Measurements from ENCODE around the gene TTC3. TPM values are rescaled to one million over a fixed set of nuclear protein-coding genes. Genes with fewer than 3 reads are reported as not detected.
A peak's percentile ranks its signal among the peaks of the same experiment; 100 is the strongest.

Gene TTC3
- total RNA-seq, 1 donor from 2014 or later = 223 TPM

- H3K4me2 ChIP-seq (ENCODE audit: low read length) = no peak overlapping the region
- H3K27ac ChIP-seq (ENCODE audit: low read depth, low read length) = no peak overlapping the region
- Mint-ChIP-seq H3K27ac (ENCODE audit: unreplicated experiment) (no peak overlapping the region), H3K27me3 (ENCODE audit: low read depth, unreplicated experiment) (no peaks in the 10 kb centered on the region), H3K36me3 (ENCODE audit: low read depth, unreplicated experiment) (peaks cover 7% of the 10 kb centered on the region), H3K4me1 (ENCODE audit: low read depth, unreplicated experiment) (peaks cover 12% of the 10 kb centered on the region), H3K4me3 (ENCODE audit: unreplicated experiment) (no peak overlapping the region), H3K9me3 (ENCODE audit: unreplicated experiment) (no peaks in the 10 kb centered on the region)
- no peak overlapping the region for H3K4me3 ChIP-seq (ENCODE audit: insufficient read depth, low read depth, low read length)
- H4K20me1 ChIP-seq (ENCODE audit: insufficient read depth, low read length) = peaks cover 94% of the 10 kb centered on the region
- DNase-seq (ENCODE audit: low read depth) (no peak), FAIRE-seq (no peak)
- H2AFZ ChIP-seq (ENCODE audit: low read depth, low read length) = no peak overlapping the region
- H3K36me3 ChIP-seq (ENCODE audit: insufficient read depth, low read length) = no peaks in the 10 kb centered on the region
- H3K27me3 ChIP-seq (ENCODE audit: insufficient read depth, low read length) = no peaks in the 10 kb centered on the region
- H3K9me3 ChIP-seq (ENCODE audit: insufficient read depth, low read depth, low read length) = no peaks in the 10 kb centered on the region
- H3K9ac ChIP-seq (ENCODE audit: low read length) = no peak overlapping the region
- H3K4me1 ChIP-seq (ENCODE audit: insufficient read depth, low read length) = peaks cover 4% of the 10 kb centered on the region
- H3K79me2 ChIP-seq (ENCODE audit: insufficient read depth, low read length) = peaks cover 96% of the 10 kb centered on the region
- TF ChIP-seq EZH2 (IDR thresholded peaks at IDR 0.05; ENCODE audit: insufficient read depth, low read length) (no peak), CTCF (IDR thresholded peaks at IDR 0.05; ENCODE audit: insufficient read depth, low read depth, low read length) (no peak)
These were observed 9.3 kb downstream of the TTC3 start for GRCh38 chr21:37082375-37082774.

- H3K4me3 ChIP-seq (ENCODE audit: insufficient read depth, low read depth, low read length) = no peak overlapping the region
- peaks cover 6% of the 10 kb centered on the region for H3K4me1 ChIP-seq (ENCODE audit: insufficient read depth, low read length)
- H3K36me3 Mint-ChIP-seq (ENCODE audit: low read depth, unreplicated experiment) = peaks cover 7% of the 10 kb centered on the region
- H4K20me1 ChIP-seq (ENCODE audit: insufficient read depth, low read length) = peaks cover 93% of the 10 kb centered on the region
- H3K79me2 ChIP-seq (ENCODE audit: insufficient read depth, low read length) = peaks cover 96% of the 10 kb centered on the region
- H3K4me3 Mint-ChIP-seq (ENCODE audit: unreplicated experiment) = no peak overlapping the region
- H3K27ac Mint-ChIP-seq (ENCODE audit: unreplicated experiment) = no peak overlapping the region
- FAIRE-seq (peak; percentile 29), DNase-seq (ENCODE audit: low read depth) (no peak)
- H3K27ac ChIP-seq (ENCODE audit: low read depth, low read length) = no peak overlapping the region
- H3K9ac ChIP-seq (ENCODE audit: low read length) = no peak overlapping the region
- H3K27me3 ChIP-seq (ENCODE audit: insufficient read depth, low read length) = no peaks in the 10 kb centered on the region
- peaks cover 2% of the 10 kb centered on the region for H3K36me3 ChIP-seq (ENCODE audit: insufficient read depth, low read length)
- H3K4me2 ChIP-seq (ENCODE audit: low read length) = no peak overlapping the region
- H3K9me3 Mint-ChIP-seq (ENCODE audit: unreplicated experiment) = no peaks in the 10 kb centered on the region
- peaks cover 12% of the 10 kb centered on the region for H3K4me1 Mint-ChIP-seq (ENCODE audit: low read depth, unreplicated experiment)
- no peak overlapping the region for H2AFZ ChIP-seq (ENCODE audit: low read depth, low read length)
- no peaks in the 10 kb centered on the region for H3K27me3 Mint-ChIP-seq (ENCODE audit: low read depth, unreplicated experiment)
- TF ChIP-seq CTCF (IDR thresholded peaks at IDR 0.05; ENCODE audit: insufficient read depth, low read depth, low read length) = no peak
- TF ChIP-seq EZH2 (IDR thresholded peaks at IDR 0.05; ENCODE audit: insufficient read depth, low read length) = no peak
- no peaks in the 10 kb centered on the region for H3K9me3 ChIP-seq (ENCODE audit: insufficient read depth, low read depth, low read length)
These were observed 9.9 kb downstream of the TTC3 start for GRCh38 chr21:37082856-37083528.

- Histone ChIP-seq H3K79me2 (ENCODE audit: insufficient read depth, low read length) (peaks cover 96% of the 10 kb centered on the region), H2AFZ (ENCODE audit: low read depth, low read length) (no peak overlapping the region), H3K9ac (ENCODE audit: low read length) (no peak overlapping the region), H3K4me2 (ENCODE audit: low read length) (no peak overlapping the region), H4K20me1 (ENCODE audit: insufficient read depth, low read length) (peaks cover 92% of the 10 kb centered on the region), H3K4me1 (ENCODE audit: insufficient read depth, low read length) (peaks cover 6% of the 10 kb centered on the region), H3K27ac (ENCODE audit: low read depth, low read length) (no peak overlapping the region), H3K27me3 (ENCODE audit: insufficient read depth, low read length) (no peaks in the 10 kb centered on the region), H3K36me3 (ENCODE audit: insufficient read depth, low read length) (peaks cover 10% of the 10 kb centered on the region), H3K4me3 (ENCODE audit: insufficient read depth, low read depth, low read length) (no peak overlapping the region), H3K9me3 (ENCODE audit: insufficient read depth, low read depth, low read length) (no peaks in the 10 kb centered on the region)
- H3K4me3 Mint-ChIP-seq (ENCODE audit: unreplicated experiment) = no peak overlapping the region
- H3K9me3 Mint-ChIP-seq (ENCODE audit: unreplicated experiment) = no peaks in the 10 kb centered on the region
- H3K27me3 Mint-ChIP-seq (ENCODE audit: low read depth, unreplicated experiment) = no peaks in the 10 kb centered on the region
- H3K36me3 Mint-ChIP-seq (ENCODE audit: low read depth, unreplicated experiment) = peaks cover 7% of the 10 kb centered on the region
- TF ChIP-seq CTCF (IDR thresholded peaks at IDR 0.05; ENCODE audit: insufficient read depth, low read depth, low read length) = no peak
- TF ChIP-seq EZH2 (IDR thresholded peaks at IDR 0.05; ENCODE audit: insufficient read depth, low read length) = no peak
- DNase-seq (ENCODE audit: low read depth) = no peak
- no peak for FAIRE-seq
- H3K27ac Mint-ChIP-seq (ENCODE audit: unreplicated experiment) = no peak overlapping the region
- H3K4me1 Mint-ChIP-seq (ENCODE audit: low read depth, unreplicated experiment) = peaks cover 6% of the 10 kb centered on the region
These were observed 12.7 kb downstream of the TTC3 start for GRCh38 chr21:37085726-37086125.
